Caco-2 (cell line): ENCODE measurements around the gene ZNF771. TPM values are rescaled to one million over a fixed set of nuclear protein-coding genes. Genes with fewer than 3 reads are reported as not detected.
"Not testable (repeated sequence)": the region's sequence is repeated elsewhere in the genome, so short reads cannot be mapped to it uniquely, and the experiment has no call there.

ENCODE experiments used
- BruUV-seq: library from RNA; stranded (reverse); fragments of 400-500 nt; replicated peaks from 2 replicates; lab custom pipeline; 2021; lab: Mats Ljungman, UMichigan
- CTCF ChIA-PET: fragments of 300-600 bp; sonication (Branson Sonifier 250); formaldehyde crosslinking; loops from one replicate; lab custom pipeline; 2022; ENCODE audit warnings: antibody characterized with exemption; lab: Charles Lee
- POLR2A ChIA-PET: fragments of 300-600 bp; sonication (Branson Sonifier 250); formaldehyde crosslinking; loops from one replicate; lab custom pipeline; 2022; ENCODE audit warnings: antibody characterized with exemption; lab: Charles Lee
- DNase-seq, 2 experiments: peaks; one replicate each; pipeline versions ENCODE4 v3.0.0 to v3.0.0-alpha.2; 2020 to 2022
- H3K27me3 ChIP-seq: replicated peaks from 2 replicates; pipeline ENCODE4 v1.6.0; 2011; ENCODE audit warnings: low read length; ENCODE audit not compliant: control insufficient read depth, insufficient read depth
- H3K36me3 ChIP-seq: 2 replicates; pipeline ENCODE4 v1.5.1; 2011; ENCODE audit warnings: low read length; ENCODE audit not compliant: control insufficient read depth, insufficient read depth
- H3K4me1 ChIP-seq: fragments of 250-450 bp; sonication (Bioruptor Pico); 2 replicates; pipeline ENCODE4 v1.5.1; 2020; ENCODE audit warnings: mild to moderate bottlenecking
- H3K4me3 ChIP-seq: 2 replicates; pipeline ENCODE4 v1.5.1; 2011; ENCODE audit warnings: low read depth, mild to moderate bottlenecking, control low read depth, low read length
- H3K9me3 ChIP-seq: fragments of 250-450 bp; sonication (Bioruptor Pico); 2 replicates; pipeline ENCODE4 v1.5.1; 2020; ENCODE audit warnings: mild to moderate bottlenecking, moderate library complexity
- H3K27ac Mint-ChIP-seq: one replicate; pipeline ENCODE4 v1.8.0; 2022; ENCODE audit warnings: mixed read lengths; ENCODE audit not compliant: unreplicated experiment
- H3K27me3 Mint-ChIP-seq: one replicate; pipeline ENCODE4 v1.8.0; 2022; ENCODE audit warnings: mixed read lengths; ENCODE audit not compliant: insufficient read depth, unreplicated experiment
- H3K36me3 Mint-ChIP-seq: one replicate; pipeline ENCODE4 v1.8.0; 2022; ENCODE audit warnings: mild to moderate bottlenecking, mixed read lengths; ENCODE audit not compliant: insufficient read depth, unreplicated experiment
- H3K4me1 Mint-ChIP-seq: one replicate; pipeline ENCODE4 v1.8.0; 2022; ENCODE audit warnings: low read depth, mixed read lengths; ENCODE audit not compliant: unreplicated experiment
- H3K4me3 Mint-ChIP-seq: one replicate; pipeline ENCODE4 v1.8.0; 2022; ENCODE audit warnings: mild to moderate bottlenecking, moderate library complexity, mixed read lengths; ENCODE audit not compliant: unreplicated experiment
- H3K9me3 Mint-ChIP-seq: one replicate; pipeline ENCODE4 v1.8.0; 2022; ENCODE audit warnings: mixed read lengths; ENCODE audit not compliant: unreplicated experiment
- CTCF ChIP-seq, 2 experiments: fragments of 200-600 bp in 1 of 2; IDR thresholded peaks; 1 replicate in 1 of 2; 2 replicates in 1 of 2; pipeline versions ENCODE4 v1.5.1 to v1.8.0; 2011 to 2022; ENCODE audit warnings: antibody characterized with exemption in 1 of 2, control low read depth in 1 of 2, inconsistent platforms in 1 of 2, low read depth in 1 of 2, low read length in 1 of 2, mild to moderate bottlenecking in 1 of 2, moderate library complexity in 1 of 2; ENCODE audit not compliant: insufficient read depth in 1 of 2, severe bottlenecking in 1 of 2, unreplicated experiment in 1 of 2
- intact Hi-C: fragments of 100-400 bp; cut with micrococcal nuclease; formaldehyde crosslinking; loops from one replicate; pipeline ENCODE4 v1.10.0; 2022; ENCODE audit not compliant: unreplicated experiment
- total RNA-seq: library from RNA; stranded (reverse); gene quantifications from 2 replicates; pipeline ENCODE4 v1.2.3, GENCODE V29; 2022

ZNF771 gene
- total RNA-seq, 1 experiment from 2014 or later = 5.8 TPM

GRCh38 chr16:30458561-30459394 lies 51.4 kb downstream of the ZNF771 start:
- no TSS peak for BruUV-seq
- H3K4me3 ChIP-seq = no peak overlapping the region
- Mint-ChIP-seq H3K36me3 (no peaks in the 10 kb centered on the region), H3K4me3 (no peak overlapping the region), H3K27ac (no peak overlapping the region), H3K27me3 (no peaks in the 10 kb centered on the region), H3K9me3 (no peaks in the 10 kb centered on the region), H3K4me1 (peaks cover 13% of the 10 kb centered on the region)
- ChIA-PET CTCF (no interaction called here), POLR2A (no interaction called here)
- intact Hi-C loops = no loop called here
- no peak for TF ChIP-seq CTCF (IDR thresholded peaks at IDR 0.05; ENCODE audit: insufficient read depth in 1 of 2, low read depth in 1 of 2, low read length in 1 of 2, severe bottlenecking in 1 of 2, unreplicated experiment in 1 of 2)
- H3K36me3 ChIP-seq = no peaks in the 10 kb centered on the region
- no peaks in the 10 kb centered on the region for H3K4me1 ChIP-seq
- H3K27me3 ChIP-seq = no peaks in the 10 kb centered on the region
- no peaks in the 10 kb centered on the region for H3K9me3 ChIP-seq
- no peak for DNase-seq

- Mint-ChIP-seq H3K27ac (no peak overlapping the region), H3K36me3 (no peaks in the 10 kb centered on the region), H3K4me1 (peaks cover 7% of the 10 kb centered on the region), H3K4me3 (no peak overlapping the region), H3K27me3 (no peaks in the 10 kb centered on the region), H3K9me3 (no peaks in the 10 kb centered on the region)
- intact Hi-C loops = no loop called here
- POLR2A ChIA-PET = no interaction called here
- CTCF ChIA-PET = no interaction called here
- no peaks in the 10 kb centered on the region for H3K27me3 ChIP-seq
- TF ChIP-seq CTCF (IDR thresholded peaks at IDR 0.05; ENCODE audit: insufficient read depth in 1 of 2, low read depth in 1 of 2, low read length in 1 of 2, severe bottlenecking in 1 of 2, unreplicated experiment in 1 of 2) = no peak
- no TSS peak for BruUV-seq
- H3K4me3 ChIP-seq = no peak overlapping the region
- no peaks in the 10 kb centered on the region for H3K9me3 ChIP-seq
- H3K36me3 ChIP-seq = no peaks in the 10 kb centered on the region
- DNase-seq = no peak
- H3K4me1 ChIP-seq = no peaks in the 10 kb centered on the region
Measured at GRCh38 chr16:30459456-30459855, 52.0 kb downstream of the ZNF771 start.

GRCh38 chr16:30461426-30461825 lies 54.0 kb downstream of the ZNF771 start:
- H3K36me3 Mint-ChIP-seq, H3K9me3 ChIP-seq, H3K4me1 ChIP-seq, H3K9me3 Mint-ChIP-seq, H3K4me3 Mint-ChIP-seq, DNase-seq, H3K36me3 ChIP-seq, H3K27me3 Mint-ChIP-seq, POLR2A ChIA-PET, H3K4me1 Mint-ChIP-seq, intact Hi-C loops, H3K4me3 ChIP-seq, H3K27ac Mint-ChIP-seq, H3K27me3 ChIP-seq, BruUV-seq, CTCF ChIA-PET: not testable (repeated sequence)
